Ectodermal cell (in vitro differentiated cells): ENCODE measurements around the gene MT1A.

Experiments used
- H3K27ac ChIP-seq: 2 replicates; pipeline ENCODE4 v1.7.0; 2013; ENCODE audit warnings: mild to moderate bottlenecking, low read depth, low read length; ENCODE audit not compliant: insufficient read depth, poor library complexity, severe bottlenecking
- H3K27me3 ChIP-seq: 2 replicates; pipeline ENCODE4 v1.7.0; 2013; ENCODE audit warnings: mild to moderate bottlenecking, low read length; ENCODE audit not compliant: insufficient read depth, control insufficient read depth, poor library complexity, severe bottlenecking
- H3K36me3 ChIP-seq: one replicate; pipeline ENCODE4 v1.7.0; 2013; ENCODE audit warnings: low read length; ENCODE audit not compliant: control insufficient read depth, insufficient read depth
- H3K4me1 ChIP-seq: one replicate; pipeline ENCODE4 v1.7.0; 2013; ENCODE audit warnings: low read length; ENCODE audit not compliant: control insufficient read depth, insufficient read depth
- H3K4me3 ChIP-seq: 2 replicates; pipeline ENCODE4 v1.7.0; 2013; ENCODE audit warnings: low read depth, low read length, control low read depth; ENCODE audit not compliant: insufficient read depth
- H3K9me3 ChIP-seq: 2 replicates; pipeline ENCODE4 v1.7.0; 2013; ENCODE audit warnings: mild to moderate bottlenecking, low read length, moderate library complexity; ENCODE audit not compliant: control insufficient read depth
- WGBS, 2 experiments: methylation state at CpG; one replicate each; pipeline ENCODE4 v1.1.7; 2013; ENCODE audit warnings: missing lambda C conversion rate in 2 of 2; 5-methylcytosine and 5-hydroxymethylcytosine counted together

MT1A gene

DNA sequence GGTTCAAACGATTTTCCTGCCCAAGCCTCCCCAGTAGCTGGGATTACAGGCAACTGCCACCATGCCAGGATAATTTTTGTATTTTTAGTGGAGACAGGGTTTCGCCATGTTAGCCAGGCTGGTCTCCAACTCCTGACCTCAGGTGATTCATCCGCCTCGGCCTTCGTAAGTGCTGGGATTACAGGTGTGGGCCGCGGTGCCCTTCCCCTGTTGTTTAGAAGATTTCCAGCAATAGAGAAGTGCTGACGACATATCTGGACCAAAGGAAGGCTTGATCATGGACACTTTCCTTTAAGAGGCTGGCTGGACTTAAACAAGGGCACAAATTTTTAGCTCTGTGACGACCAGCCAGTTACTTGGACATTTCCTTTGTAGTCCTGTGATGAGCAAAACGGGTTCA lies 7.3 kb upstream of the MT1A start:
- no peaks in the 10 kb centered on the region for H3K36me3 ChIP-seq
- no peaks in the 10 kb centered on the region for H3K4me1 ChIP-seq
- peaks cover 96% of the 10 kb centered on the region for H3K27me3 ChIP-seq
- no peaks in the 10 kb centered on the region for H3K9me3 ChIP-seq
- no peak overlapping the region for H3K4me3 ChIP-seq
- H3K27ac ChIP-seq, result no peak overlapping the region
- 61 to 62% methylated on average over 10 of the region's 10 CpGs for WGBS, 2 experiments

DNA sequence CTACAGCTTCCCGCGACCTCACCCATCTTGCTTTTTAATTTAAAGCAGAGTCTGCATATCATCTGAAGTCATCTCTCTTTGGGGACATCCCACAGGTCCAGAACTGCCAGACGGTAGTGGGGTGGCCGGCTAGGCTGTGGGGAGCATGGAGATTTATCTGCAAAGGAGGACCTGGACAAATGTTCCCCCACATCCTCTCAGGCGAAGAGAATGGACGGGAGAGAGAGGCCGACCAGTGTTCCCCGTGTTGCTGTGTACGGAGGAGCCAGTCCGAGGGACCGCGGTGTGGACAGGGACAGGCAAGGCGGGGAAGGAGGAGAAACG lies 6.7 kb upstream of the MT1A start:
- peak overlapping the region; percentile 10 for H3K4me3 ChIP-seq
- no peaks in the 10 kb centered on the region for H3K36me3 ChIP-seq
- no peaks in the 10 kb centered on the region for H3K4me1 ChIP-seq
- H3K27me3 ChIP-seq, result peaks cover 96% of the 10 kb centered on the region
- H3K27ac ChIP-seq, result no peak overlapping the region
- H3K9me3 ChIP-seq, result no peaks in the 10 kb centered on the region
- WGBS, 2 experiments, result 11 to 13% methylated on average over 14 of the region's 14 CpGs

DNA sequence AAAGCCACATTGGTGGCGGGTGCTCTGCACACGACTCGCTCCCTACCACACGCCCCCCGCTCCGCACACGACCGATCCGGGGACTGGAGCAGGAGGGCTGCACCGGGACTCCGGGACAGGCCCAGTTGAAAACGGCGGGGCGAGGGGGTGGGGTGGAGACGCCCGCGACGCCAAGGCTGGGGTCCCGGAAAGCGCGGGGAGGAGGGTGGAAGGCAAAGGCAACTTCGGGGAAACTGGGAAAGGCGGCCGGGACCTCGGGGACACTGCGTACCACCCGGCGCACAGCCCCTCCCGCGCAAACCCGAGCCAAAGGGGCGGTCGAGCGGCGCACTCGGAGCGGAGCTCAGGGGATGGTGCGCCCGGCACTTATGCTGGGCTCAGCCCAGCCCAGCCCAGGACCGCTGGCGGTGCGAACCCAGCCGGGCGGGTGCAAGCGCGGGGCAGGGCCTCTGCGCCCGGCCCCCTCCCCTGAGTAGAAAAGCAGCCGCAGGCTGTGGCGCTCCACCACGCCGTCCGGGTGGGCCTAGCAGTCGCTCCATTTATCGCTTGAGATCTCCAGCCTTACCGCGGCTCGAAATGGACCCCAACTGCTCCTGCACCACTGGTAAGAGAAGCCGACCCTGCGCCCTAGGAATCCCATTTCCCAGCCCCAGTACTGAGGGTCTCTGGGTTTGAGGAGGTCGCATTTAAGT lies 6.2 kb upstream of the MT1A start, which contains the start of gene MT1M:
TSS of gene MT1M (plus strand) at position 504 of the 692 bp plus-strand sequence. CDS start at position 577, 73 bp downstream.
- H3K4me1 ChIP-seq, result no peaks in the 10 kb centered on the region
- peaks cover 96% of the 10 kb centered on the region for H3K27me3 ChIP-seq
- H3K9me3 ChIP-seq, result no peaks in the 10 kb centered on the region
- no peaks in the 10 kb centered on the region for H3K36me3 ChIP-seq
- H3K27ac ChIP-seq, result no peak within 1 kb of the TSS
- peak within 1 kb of the TSS; percentile 10 for H3K4me3 ChIP-seq
- WGBS, 2 experiments, result 1% methylated on average over 61 of the region's 61 CpGs

DNA sequence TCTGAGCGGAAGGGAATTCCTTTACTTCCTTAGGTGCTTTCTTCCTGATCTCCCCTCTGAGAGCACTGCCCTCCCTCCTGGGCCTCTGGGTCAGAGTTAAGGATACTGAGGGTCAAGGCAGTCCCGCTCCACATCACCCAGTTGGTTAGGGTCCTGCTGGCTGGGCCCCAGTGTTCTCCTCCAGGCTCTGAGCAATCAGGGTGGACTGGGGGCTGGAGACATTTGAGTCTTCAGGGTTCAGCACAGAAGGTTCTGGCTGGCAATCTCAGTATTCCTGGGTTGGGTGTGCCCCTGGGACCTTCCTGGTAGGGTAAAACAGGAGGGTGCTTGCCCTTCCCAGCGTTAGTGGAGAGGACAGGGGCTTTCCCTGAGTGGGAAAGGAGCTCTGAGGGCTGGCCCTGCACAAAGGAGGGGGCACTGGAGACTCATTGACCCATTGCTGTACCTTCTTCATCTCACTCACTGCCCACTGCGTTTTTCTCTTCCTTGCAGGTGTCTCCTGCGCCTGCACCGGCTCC lies 5.6 kb upstream of the MT1A start:
- H3K4me3 ChIP-seq, result no peak overlapping the region
- WGBS, 2 experiments, result 4 to 6% methylated on average over 6 of the region's 6 CpGs
- no peaks in the 10 kb centered on the region for H3K36me3 ChIP-seq
- H3K27me3 ChIP-seq, result peaks cover 99% of the 10 kb centered on the region
- no peaks in the 10 kb centered on the region for H3K4me1 ChIP-seq
- no peak overlapping the region for H3K27ac ChIP-seq
- no peaks in the 10 kb centered on the region for H3K9me3 ChIP-seq

DNA sequence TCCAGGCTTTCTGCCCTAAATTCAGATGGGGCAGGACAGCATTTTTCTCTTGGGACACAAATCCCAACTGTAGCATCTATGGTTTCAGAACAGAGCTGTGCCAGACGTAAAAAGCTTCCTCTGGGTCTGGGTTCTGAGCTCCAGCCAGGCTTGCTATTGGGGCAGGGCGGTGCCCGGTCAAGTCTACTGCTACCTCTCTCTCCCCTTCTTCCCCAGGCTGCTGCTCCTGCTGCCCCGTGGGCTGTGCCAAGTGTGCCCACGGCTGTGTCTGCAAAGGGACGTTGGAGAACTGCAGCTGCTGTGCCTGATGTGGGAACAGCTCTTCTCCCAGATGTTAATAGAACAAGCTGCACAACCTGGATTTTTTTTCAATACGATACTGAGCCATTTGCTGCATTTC lies 4.9 kb upstream of the MT1A start:
- WGBS, 2 experiments, result 37 to 43% methylated on average over 7 of the region's 7 CpGs
- Histone ChIP-seq H3K36me3 (no peaks in the 10 kb centered on the region), H3K9me3 (no peaks in the 10 kb centered on the region), H3K4me3 (no peak overlapping the region), H3K27ac (no peak overlapping the region), H3K27me3 (peaks cover 100% of the 10 kb centered on the region), H3K4me1 (no peaks in the 10 kb centered on the region)

DNA sequence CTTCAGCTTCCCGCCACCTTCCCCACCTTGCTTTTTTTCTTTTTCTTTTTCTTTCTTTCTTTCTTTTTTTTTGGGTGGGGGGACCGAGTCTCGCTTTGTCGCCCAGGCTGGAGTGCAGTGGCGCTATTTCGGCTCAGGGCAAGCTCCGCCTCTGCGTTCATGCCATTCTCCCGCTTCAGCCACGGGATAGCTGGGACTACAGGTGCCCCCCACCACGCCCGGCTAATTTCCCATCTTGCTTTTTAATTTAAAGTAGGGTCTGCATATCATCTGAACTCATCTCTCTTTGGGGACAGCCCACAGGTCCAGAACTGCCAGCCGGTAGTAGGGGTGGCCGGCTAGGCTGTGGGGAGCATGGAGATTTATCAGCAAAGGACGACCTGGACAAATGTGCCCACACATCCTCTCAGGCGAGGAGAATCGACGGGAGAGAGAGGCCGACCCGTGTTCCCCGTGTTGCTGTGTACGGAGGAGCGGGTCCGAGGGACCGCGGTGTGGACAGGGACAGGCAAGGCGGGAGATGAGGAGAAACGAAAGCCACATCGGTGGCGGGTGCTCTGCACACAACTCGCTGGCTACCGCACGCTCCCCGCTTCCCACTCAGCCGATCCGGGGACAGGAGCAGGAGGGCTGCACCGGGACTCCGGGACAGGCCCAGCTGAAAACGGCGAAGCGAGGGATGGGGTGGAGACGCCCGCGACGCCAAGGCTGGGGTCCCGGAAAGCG lies 3.6 kb upstream of the MT1A start:
- H3K4me3 ChIP-seq, result no peak overlapping the region
- no peak overlapping the region for H3K27ac ChIP-seq
- H3K36me3 ChIP-seq, result no peaks in the 10 kb centered on the region
- no peaks in the 10 kb centered on the region for H3K4me1 ChIP-seq
- H3K9me3 ChIP-seq, result no peaks in the 10 kb centered on the region
- 3% methylated on average over 47 of the region's 47 CpGs for WGBS, 2 experiments
- peaks cover 100% of the 10 kb centered on the region for H3K27me3 ChIP-seq

DNA sequence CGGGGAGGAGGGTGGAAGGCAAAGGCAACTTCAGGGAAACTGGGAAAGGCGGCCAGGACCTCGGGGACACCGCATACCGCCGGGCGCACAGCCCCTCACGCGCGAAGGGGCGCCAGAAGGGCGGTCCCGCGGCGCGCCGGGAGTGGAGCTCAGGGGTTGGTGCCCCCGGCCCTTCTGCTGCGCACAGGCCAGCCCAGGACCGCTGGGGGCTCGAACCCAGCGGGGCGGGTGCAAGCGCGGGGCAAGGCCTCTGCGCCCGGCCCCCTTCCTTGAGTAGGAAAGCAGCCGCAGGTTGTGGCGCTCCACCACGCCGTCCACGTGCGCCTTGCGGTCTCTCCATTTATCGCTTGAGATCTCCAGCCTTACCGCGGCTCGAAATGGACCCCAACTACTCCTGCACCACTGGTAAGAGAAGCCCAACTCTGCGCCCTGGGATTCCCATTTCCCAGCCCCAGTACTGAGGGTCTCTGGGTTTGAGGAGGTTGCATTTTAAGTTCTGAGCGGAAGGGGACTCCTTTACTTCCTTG lies 3.0 kb upstream of the MT1A start:
- H3K9me3 ChIP-seq, result no peaks in the 10 kb centered on the region
- peaks cover 100% of the 10 kb centered on the region for H3K27me3 ChIP-seq
- 2 to 3% methylated on average over 40 of the region's 40 CpGs for WGBS, 2 experiments
- no peak overlapping the region for H3K27ac ChIP-seq
- H3K4me3 ChIP-seq, result no peak overlapping the region
- H3K36me3 ChIP-seq, result no peaks in the 10 kb centered on the region
- no peaks in the 10 kb centered on the region for H3K4me1 ChIP-seq

DNA sequence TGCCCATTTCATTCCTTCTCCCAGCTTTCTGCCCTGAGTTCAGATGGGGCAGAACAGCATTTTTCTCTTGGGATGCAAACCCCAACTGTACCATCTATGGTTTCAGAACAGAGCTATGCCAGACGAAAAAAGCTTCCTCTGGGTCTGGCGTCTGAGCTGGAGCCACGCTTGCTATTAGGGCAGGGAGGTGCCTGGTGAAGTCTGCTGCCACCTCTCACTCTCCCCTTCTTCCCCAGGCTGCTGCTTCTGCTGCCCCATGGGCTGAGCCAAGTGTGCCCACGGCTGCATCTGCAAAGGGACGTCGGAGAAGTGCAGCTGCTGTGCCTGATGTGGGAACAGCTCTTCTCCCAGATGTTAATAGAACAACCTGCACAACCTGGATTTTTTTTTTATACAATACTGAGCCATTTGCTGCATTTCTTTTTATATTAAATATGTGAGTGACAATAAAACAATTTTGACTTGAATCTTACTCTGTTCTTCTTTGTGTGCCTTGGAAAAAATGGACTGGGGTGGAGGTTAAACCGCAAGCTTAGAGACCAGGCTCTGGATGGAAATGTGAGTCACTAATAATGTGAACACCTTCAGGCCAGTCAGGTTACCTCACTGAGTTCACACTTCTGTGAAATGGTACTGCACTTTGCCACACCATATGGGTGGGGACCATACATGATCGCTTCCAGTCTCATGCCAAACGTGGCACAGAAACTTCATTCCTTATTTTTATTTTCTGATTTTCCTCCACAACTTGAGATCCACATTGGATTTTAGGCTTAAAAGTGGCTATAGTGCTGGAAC lies 1.7 kb upstream of the MT1A start:
- Histone ChIP-seq H3K4me3 (no peak overlapping the region), H3K27ac (no peak overlapping the region), H3K27me3 (peaks cover 100% of the 10 kb centered on the region), H3K9me3 (no peaks in the 10 kb centered on the region), H3K36me3 (no peaks in the 10 kb centered on the region), H3K4me1 (no peaks in the 10 kb centered on the region)
- WGBS, 2 experiments, result 18% methylated on average over 9 of the region's 9 CpGs

DNA sequence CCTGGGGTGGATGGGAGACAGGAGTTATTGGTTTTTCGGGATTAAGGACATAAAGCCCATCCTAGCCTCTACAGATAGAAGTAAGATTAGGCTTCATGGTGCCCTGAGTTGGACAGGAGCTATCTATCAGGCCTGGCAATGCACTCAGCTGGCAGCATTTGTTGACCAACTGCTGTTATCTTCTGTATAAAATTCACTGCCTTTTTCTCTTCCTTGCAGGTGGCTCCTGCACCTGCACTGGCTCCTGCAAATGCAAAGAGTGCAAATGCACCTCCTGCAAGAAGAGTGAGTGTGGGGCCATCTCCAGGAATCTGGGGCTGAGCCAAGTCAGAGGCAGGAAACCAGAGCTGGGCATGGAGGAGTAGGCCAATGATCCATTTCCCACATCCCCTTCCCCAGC lies 579 bp downstream of the MT1A start:
- peaks cover 100% of the 10 kb centered on the region for H3K27me3 ChIP-seq
- no peaks in the 10 kb centered on the region for H3K9me3 ChIP-seq
- no peak overlapping the region for H3K27ac ChIP-seq
- H3K4me1 ChIP-seq, result peaks cover 7% of the 10 kb centered on the region
- 59 to 67% methylated on average over 1 of the region's 1 CpG for WGBS, 2 experiments
- no peak overlapping the region for H3K4me3 ChIP-seq
- H3K36me3 ChIP-seq, result no peaks in the 10 kb centered on the region

DNA sequence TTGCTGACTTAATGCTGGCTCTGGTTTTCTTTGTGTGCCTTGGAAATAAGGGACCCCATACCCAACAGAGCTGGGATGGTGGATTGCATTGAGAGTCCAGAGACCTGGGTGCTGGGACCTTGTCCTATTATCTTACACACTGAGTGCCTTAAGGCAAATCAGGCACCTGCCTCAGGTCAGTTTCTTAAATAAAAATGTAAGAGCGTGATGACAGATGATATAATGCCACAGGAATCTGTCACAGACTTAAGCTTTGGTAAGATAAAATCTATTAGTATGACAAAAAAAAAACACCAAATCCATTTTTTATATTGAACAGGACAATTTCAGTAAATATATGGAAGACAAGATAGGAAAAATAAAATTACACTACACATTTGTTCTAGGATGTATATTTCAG lies 1.6 kb downstream of the MT1A start:
- Histone ChIP-seq H3K4me1 (peaks cover 7% of the 10 kb centered on the region), H3K9me3 (no peaks in the 10 kb centered on the region), H3K36me3 (no peaks in the 10 kb centered on the region), H3K27ac (no peak overlapping the region), H3K4me3 (no peak overlapping the region), H3K27me3 (peaks cover 100% of the 10 kb centered on the region)
- WGBS, 2 experiments, result 80 to 100% methylated on average over 1 of the region's 1 CpG
